Measurements from ENCODE around the gene INTS12.
"Not testable (repeated sequence)": the region's sequence is repeated elsewhere in the genome, so short reads cannot be mapped to it uniquely, and the experiment has no call there.

GRCh38 chr4:105735217-105735616 lies 26.7 kb upstream of the INTS12 start:
- TF ChIP-seq ESRRG (CRISPR knock-in tag; IDR thresholded peaks at IDR 0.05); CSRNP3 (CRISPR knock-in tag; IDR thresholded peaks at IDR 0.05); BACH2 (CRISPR knock-in tag; IDR thresholded peaks at IDR 0.05; ENCODE audit: borderline replicate concordance); ARNTL (CRISPR knock-in tag; IDR thresholded peaks at IDR 0.05; ENCODE audit: borderline replicate concordance, low read depth); RARB (CRISPR knock-in tag; IDR thresholded peaks at IDR 0.05): not testable (repeated sequence)

Data from SK-N-SH treated with all-trans-retinoic acid at 6 μM for 48 hours (cell line).